Endometrial microvascular endothelial cells (primary cell): ENCODE results near the gene HIVEP3. TPM values are rescaled to one million over a fixed set of nuclear protein-coding genes. Genes with fewer than 3 reads are reported as not detected.
"Not testable (repeated sequence)": the region's sequence is repeated elsewhere in the genome, so short reads cannot be mapped to it uniquely, and the experiment has no call there.

Experiments used
- in situ Hi-C: cut with HindIII; loops from 2 replicates; pipeline ENCODE4 v1.10.0; 2017; ENCODE audit warnings: low sequenced_read_pairs, low pct_unique_long_range_greater_than_20kb; ENCODE audit errors: inconsistent ontology term
- total RNA-seq: library from RNA; depleted of rRNA; stranded (reverse); fragments of >200 nt; gene quantifications from one replicate; pipeline ENCODE4 v1.2.3, GENCODE V29; 2015; ENCODE audit errors: inconsistent ontology term

HIVEP3 gene
- total RNA-seq, 1 donor from 2014 or later: 4.4 TPM

DNA sequence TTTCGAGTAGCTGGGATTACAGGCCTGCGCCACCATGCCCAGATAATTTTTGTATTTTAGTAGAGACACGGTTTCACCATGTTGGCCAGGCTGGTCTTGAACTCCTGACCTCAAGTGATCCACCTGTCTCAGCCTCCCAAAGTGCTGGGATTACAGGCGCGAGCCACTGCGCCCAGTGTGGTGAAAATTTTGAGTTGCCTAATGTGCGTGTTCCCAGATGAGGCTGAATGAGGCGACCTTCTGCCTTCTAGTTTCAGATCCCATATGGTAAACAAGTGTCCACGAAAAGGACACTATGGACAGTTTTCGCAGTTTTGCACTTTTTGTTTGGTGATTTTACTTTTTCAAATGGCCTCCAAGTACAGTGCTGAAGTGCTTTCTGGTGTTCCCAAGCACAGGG lies 226.8 kb downstream of the HIVEP3 start:
- in situ Hi-C loops: not testable (repeated sequence)

DNA sequence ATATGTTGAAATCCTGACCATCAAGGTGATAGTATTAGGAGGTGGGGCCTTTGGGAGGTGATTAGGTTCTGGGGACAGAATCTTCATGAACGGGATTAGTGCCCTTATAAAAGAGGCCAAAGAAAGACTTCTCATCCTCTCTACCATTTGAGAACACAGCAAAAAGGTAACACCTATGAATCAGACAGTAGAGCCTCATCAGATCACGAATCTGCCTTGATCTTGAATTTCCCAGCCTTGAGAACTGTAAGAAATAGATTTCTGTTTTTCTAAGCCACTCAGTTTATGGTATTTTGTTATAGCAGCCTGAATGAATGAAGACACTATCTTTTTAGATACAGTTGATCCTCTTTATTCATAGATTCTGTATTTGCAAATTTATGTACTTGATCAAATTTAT lies 227.3 kb downstream of the HIVEP3 start:
- in situ Hi-C loops: no loop called here

DNA sequence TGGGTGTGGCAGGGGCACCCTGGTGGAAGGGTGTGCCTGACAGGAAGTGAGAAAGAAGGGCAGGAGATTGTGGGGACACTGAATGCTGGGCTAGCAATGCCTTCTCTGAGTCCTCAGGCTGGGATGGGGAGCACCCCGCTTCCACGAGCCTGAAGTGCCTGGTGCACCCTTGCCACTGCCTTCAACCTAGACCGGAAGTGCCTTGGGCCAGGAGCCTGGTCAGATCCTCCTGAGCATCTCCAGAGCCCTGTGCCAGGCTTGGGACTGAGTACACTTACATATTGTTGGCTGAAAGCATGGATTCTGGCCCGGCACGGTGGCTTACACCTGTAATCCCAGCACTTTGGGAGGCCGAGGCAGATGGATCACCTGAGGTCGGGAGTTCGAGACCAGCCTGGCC lies 228.4 kb downstream of the HIVEP3 start:
- in situ Hi-C loops: no loop called here

DNA sequence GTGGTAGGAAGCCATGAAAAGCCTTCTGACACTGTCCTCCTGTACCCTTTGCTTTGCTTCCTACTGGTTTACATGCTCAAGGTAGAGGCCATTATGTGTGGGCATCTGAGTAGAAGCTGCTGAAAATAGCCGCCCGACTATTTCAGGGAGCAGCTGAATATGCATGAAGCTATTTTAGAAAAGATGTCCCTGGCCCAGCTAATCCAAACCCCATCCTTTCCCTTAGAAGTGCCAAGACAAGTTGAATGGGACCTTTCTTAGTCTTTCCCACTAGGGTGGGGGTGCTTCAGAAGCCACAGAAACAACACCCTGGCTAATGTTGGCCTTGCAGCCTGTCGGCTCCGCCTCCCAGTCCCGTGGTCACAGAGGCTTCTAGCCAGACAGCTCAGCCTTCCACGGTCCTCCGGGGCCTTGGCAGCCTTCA lies 229.2 kb downstream of the HIVEP3 start:
- in situ Hi-C loops: no loop called here

DNA sequence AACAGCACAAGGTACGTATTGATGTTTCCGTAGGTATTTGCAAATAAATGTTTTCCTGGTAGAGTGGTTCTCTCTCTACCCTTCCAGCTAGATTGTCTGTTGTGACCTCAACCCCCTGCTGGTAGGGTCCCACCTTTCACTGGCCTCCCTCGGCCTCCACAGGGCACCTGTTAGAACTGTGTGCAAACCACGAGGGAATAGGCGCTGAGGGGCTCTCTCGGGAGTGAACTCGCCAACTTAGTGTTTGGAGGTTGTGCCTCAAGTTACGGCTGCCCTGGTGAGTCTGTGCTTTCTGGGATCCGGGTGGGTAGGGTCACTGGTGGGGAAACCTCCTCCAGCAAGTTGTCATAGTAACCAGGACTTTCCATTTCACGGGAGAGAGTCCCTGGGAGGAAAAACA lies 229.6 kb downstream of the HIVEP3 start:
- in situ Hi-C loops: no loop called here

DNA sequence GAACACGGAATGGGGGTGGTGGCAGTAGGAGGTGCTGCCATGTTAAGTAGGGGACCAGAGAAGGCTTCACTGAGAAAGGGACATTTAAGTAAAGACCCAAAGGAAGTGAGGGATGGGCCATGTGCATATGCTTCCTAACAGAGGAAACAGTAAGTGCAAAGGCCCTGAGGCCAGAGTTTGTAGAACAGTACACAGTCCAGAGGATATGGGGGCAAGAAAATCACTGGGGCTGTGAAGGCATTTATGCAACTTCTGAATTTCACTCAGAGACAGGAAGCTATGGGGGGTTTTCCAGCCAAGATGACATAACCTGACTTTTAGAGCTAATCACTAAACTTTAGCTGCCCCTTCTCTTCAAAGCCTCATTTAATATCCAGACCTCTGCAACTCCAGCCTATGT lies 231.7 kb downstream of the HIVEP3 start:
- in situ Hi-C loops: no loop called here

DNA sequence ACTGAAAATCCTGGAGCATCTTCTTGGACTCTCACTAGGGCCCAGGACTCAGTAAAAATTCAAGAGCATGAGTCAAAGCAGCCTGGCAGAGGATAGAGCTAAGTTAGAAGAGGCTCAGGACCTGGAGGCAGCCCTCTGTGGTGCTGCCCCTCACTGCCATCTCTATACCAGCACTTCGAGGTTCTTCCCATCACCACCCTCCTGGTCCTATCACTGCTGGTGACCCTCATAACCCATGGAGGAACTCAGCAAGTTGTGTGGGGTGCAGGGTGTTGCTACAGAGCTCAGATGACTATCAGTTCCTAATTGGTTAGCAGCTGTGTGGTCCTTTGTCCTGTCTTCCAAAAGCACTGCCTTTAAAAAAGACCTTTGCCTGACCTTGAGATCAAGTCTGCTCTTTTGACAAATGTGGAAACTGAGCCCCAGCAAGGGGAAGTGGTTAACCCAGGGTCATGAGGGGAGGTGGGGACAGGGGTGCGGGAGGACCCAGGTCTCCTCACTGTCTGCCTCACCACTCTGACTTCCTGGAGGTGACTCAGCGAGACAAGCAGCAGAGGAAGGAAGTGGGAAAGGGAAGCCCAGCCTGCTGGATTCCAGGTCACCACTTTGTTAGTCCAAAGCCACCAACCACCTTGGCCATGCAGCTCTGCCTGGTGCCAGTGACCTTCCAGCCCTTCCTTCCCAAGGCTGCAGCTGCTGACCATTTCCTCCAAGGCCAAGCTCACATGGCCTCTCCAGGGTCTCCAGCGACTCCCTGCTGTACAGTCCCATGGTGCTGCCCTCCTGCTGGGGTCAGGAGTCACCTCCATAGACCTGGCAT lies 234.8 kb downstream of the HIVEP3 start:
- in situ Hi-C loops: no loop called here

DNA sequence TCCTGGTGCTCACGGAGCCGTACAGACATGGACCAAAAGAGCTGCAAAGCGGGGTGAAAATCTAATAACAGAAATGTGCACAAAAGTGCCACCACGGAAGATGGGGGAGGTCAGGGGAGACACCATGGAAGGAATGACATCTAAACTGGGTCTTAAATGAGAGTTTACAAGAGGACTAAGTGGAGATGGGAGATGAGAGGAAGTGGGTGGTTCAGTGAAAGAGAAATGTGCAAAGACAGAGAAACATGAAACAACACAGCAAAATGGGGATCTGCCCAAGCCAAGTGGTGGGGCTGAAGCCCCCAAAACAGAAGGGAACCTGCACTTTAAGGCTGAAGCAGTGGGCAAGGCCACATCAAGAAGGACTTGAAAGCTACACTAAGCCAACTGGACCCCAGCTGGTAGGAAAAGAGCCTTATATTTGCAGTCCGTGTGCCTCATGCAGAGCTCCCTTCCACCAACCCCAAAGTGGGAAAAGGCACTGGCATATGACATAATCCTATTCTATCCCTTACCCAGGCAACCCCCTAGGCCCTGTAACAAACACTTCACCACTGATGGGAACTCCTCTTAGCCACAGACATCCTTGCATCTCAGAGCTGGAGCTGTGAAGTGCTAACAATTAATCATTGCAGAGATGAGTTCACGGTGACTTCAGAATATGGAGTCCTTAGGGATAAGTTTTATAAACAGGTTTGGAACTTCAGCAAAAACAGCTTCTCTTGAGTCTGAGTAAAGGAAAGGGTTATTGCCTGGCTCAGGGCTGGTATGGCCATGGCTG lies 235.7 kb downstream of the HIVEP3 start:
- in situ Hi-C loops: no loop called here

DNA sequence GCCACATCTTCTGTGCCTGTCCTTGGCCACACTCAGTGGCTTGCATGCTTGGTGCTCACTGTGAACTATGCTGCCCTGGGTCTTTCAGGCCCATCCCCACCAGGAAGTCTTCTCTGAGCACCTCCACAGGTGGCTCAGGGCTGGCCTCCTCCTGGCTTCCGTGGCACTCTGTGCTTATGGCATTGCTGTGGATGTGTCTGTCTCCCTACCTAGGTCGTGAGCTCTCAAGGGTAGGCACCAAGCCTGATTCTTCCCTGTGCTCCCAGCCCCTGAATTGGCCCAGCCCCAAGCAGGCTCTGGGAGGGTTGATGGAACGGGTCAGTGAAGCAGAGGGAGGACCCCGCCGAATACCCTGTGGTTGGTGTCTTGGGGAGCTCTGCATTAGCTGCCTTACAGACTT lies 236.6 kb downstream of the HIVEP3 start:
- in situ Hi-C loops: no loop called here

DNA sequence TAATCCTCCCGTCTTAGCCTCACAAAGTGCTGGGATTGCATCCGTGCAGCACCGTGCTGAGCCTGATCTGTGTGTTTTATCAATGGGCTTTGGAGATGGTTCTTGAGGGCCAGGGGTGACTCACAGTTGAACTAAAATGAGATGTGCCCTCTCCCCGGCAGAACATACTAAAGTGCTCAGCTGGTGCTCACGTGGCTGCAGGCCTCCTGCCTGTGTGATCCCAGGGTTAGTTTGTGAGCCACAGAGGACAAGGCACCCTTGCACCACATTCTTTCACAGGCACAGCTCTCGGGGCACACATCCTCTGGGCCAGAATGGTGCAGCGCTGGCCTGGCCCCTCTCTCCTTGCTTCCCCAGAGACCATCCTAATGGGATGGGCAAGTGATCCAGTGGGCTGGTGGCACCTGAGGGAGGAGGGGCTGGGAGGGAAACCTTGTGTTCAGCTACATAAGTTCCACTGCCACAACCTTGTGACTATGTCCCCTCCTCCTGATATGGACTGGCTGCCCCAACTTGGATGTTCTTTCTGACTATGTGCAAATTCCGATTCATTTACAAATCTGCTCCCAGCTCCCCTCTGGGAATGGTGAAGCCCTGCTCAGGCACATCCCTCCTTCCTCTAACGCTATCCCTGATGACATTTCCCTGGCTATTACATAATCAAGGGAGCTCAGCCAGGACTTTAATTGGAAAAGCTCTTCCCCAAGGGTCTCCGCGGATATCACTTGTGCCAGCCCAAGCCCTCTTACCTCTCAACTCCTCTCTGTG lies 237.2 kb downstream of the HIVEP3 start:
- in situ Hi-C loops: no loop called here

DNA sequence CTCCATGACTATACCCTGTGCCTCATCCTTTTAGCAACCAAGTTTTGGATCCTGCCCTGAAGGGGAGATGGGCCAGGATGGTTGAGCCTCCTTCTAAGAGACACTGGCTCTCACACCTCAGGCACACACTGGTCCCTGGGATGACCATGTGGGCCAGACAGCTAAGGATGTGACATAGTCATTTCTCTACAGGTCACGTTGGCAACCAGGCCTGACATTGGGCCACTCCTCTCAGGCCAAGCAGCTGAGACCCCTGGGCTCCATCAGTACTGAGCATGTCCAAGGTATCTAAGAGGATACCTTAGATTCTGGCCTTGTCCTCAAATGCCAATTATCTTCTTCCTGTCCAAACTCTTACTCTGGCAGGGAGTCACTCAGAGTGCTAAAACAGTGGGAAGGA lies 238.7 kb downstream of the HIVEP3 start:
- in situ Hi-C loops: no loop called here

DNA sequence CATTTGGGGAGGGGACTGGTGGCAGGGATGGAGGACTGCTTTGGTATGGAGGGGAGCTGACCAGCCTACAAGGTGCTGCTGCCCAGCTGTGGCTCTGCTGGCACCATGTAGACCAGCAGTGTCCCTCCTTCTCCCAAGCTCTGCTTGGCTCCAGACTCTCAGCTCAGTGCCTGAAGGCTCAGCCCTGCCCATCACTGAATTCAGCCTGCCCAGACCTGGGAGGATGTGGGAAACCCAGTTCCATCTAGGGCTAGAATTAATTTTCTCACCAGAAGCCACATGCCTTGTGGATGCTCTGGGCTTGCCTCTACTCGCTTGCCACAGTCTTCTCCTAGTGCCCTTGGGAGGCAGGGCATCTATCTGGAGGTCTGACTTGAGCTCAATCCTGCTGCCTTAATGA lies 239.2 kb downstream of the HIVEP3 start:
- in situ Hi-C loops: no loop called here

DNA sequence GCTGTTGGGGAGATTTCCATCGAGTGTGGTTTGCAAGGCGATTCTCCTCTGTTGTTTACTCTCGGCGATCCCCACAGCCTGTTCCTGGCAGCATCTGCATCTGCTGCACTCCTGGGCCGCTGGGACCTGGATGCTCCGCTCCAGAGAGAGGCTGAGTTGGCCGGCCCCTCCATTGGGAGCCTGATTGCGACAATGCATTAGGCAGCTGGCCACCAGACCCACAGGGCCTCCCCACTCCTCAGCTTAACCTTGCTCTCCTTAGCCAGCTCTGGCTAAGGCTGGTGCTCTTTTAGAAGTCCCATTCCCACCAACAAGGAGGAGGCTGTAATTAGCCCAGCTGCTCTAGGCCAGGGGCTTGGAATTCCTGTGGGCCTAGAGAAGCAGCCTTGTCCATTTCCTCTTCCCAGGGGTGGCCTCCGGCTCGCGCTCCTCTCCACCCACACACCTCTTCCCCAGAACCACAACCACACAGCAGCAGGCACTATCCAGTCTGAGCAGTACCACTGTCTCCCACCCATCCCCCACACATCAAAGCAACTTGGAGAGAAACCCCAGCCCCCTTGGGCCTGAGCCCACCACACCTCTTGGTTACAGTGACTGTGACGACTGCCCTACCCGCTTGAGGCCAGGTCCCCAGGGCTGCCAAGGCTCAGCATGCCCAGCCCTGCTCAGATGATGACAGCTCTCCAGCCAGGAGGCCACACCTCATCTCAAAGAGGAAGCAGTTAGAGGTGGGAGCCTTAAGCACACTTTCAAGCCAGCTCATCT lies 240.4 kb downstream of the HIVEP3 start:
- in situ Hi-C loops: no loop called here

DNA sequence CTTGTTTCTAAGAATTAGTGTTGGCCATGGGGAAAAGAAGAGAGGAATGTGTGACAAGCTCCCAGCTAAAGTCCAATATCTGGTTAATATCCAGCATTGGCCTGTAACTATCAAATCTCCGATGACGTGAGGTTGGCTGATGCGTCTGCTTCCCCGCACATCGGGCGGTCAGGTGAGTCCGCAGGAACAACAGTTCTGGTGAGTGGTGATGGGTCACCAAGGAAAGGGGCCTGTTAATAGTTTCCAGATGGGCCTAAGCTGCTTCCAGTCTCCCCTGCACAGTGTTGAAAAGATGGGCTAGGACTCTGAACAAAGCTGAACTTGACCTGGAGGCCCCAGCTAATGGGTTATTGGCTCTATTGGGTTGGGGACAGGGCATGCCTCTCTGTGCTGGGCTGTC lies 241.1 kb downstream of the HIVEP3 start:
- in situ Hi-C loops: no loop called here

DNA sequence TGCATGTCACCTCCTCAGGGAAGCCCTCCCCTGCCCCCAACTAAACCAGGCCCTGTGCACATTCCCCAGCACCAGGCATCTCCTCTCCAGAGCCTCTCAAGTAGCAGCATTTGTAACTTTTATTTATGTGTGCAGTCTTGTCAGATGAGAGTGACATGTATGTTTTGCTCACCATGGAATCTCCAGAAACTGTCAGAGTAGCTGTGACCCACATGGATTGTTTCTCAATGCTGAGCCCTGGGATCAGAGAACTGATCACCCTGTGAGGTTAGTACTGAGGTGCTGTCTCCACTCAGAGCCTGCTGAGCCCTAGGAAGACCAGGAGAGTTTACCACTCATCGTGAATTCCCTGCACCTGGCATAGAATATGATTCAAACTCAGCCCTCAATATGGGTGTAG lies 243.3 kb downstream of the HIVEP3 start:
- in situ Hi-C loops: no loop called here

DNA sequence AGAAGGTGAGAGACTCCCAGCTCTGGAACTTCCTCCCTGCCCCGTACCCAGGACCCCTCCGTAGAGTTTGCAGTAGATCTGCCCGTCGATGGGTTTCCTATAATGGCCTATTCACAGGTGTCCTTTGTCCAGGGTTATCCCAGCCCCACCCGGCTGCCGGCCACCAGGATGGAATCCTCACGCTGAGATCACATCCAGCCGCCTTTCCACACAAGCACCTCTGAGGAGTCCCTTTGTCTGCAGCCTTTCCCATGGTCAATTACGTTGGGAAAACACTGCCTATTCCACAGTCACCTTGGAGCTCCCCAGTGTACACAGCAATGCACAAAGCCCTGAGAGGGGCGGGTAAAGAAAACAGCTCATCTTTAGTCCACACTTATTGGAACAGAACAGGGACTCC lies 244.2 kb downstream of the HIVEP3 start:
- in situ Hi-C loops: no loop called here

DNA sequence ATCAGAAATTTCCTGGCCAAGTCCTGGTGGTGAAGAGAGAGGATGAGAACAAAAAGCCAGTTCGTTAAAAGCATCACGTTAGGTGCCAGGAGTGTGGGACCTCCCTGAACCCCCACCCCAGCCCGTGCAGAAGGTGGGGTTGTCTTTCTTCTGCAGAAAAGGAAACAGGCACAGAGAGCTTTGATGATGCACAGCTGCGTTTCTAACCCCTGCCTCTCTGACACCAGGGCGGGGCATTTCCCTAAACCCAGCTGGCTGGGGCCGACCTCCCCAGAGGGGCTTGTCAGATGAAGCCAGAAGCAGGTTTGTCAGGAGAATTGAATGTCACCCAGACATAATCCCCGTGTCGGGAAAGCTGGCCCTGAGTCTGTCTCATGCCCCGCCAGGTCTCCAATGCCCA lies 244.9 kb downstream of the HIVEP3 start:
- in situ Hi-C loops: no loop called here

DNA sequence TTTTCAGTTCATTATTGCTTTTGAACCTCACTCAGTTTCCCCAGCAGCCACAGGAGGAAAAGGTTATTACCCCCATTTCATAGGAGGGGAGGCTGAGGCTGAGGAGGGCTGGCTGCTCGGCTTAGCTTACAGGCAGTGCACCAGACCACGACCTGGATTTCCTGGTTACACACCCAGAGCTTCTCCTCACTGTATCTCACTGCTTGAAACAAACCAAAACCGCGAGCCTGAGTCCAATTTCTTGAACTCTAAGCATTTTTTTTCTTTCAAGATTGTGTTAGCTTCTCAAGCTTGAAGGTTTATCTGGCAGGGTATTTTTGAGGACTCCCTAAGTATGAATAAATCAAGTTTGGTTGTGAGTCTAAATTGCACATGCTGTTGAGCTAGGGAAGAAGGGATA lies 245.3 kb downstream of the HIVEP3 start:
- in situ Hi-C loops: no loop called here
